Left kidney (tissue), 2 donors: ENCODE results near the gene AXIN2. TPM values are rescaled to one million over a fixed set of nuclear protein-coding genes. Genes with fewer than 3 reads are reported as not detected.

ENCODE experiments used
- DNase-seq: peaks from one replicate; pipeline ENCODE4 v3.0.0-alpha.2; 2013
- polyA plus RNA-seq: library from polyadenylated mRNA; unstranded; fragments of 120-200 nt; gene quantifications from one replicate; pipeline ENCODE4 v1.2.1, GENCODE V29; 2013; ENCODE audit not compliant: insufficient read length

AXIN2 gene
- polyA plus RNA-seq, 1 donor, result 23.2 TPM

DNA sequence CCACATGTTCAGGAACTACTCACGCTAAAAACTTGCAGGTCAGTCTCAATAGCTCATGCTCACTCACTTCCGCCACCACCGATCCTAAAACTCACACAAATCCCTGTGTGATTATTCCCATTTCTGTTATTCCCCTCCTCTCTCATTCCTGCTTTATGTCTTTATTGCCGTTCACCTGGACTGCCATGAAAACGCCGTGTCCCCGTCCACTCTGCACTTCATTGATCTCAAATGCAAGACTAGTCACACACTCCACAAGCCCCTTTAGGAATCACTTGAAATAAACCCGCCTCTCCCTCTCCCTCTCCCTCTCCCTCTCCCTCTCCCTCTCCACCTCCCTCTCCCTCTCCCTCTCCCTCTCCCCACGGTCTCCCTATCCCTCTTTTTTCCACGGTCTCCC lies 78.0 kb downstream of the AXIN2 start:
- DNase-seq, result no peak

DNA sequence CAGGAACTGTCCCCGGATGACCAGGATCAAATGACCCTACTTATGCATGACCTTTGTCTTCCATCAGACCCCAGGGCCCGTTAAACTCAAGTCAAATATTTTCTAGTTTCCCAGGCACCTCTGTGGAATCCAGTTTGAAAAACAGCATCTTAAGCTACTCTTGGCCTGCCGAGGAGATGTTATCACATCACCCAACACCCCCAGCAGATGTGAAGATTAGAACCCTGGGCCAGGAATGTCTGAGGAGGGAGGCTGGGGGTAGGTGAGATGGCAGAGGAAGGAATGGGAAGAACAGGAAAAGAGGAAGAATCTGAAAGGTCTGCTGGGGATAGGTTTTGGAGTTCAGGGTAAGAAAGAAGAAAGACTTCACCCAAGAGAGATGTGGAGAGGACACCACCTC lies 79.2 kb downstream of the AXIN2 start:
- no peak for DNase-seq

DNA sequence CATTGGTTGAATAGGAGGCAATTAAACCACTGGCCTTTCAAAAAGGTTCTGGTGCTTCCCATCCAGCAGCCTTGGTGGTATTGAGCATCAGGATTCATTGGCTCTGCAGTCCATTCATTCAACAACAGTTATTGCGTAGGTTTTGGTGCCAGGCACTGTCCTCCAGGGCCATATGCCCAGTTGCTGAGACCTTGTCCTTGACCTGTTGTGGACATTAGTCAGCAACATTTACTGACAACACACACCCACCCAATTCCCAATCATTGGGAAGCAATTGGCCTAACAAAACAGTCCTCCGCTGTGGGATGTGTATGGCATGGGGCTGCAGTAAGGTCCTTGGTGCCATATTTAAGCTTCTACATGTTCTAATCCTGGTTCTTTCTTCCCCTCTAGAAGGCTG lies 82.2 kb downstream of the AXIN2 start:
- DNase-seq, result no peak
